KG1 (cell line): ENCODE measurements around the gene ATP5PO.

ENCODE experiments used
- DNase-seq: peaks from one replicate; lab custom pipeline; 2025; lab: John Stamatoyannopoulos, UW

ATP5PO gene

GRCh38 chr21:33915368-33916199, at the start of gene ATP5PO:
TSS of gene ATP5PO (minus strand) at chr21:33915804. CDS start at chr21:33915763, 41 bp downstream.
- DNase-seq, result peak; percentile 95

- no peak for DNase-seq
Observed at GRCh38 chr21:33964706-33965325, 49.2 kb upstream of the ATP5PO start.

- no peak for DNase-seq
Observed at GRCh38 chr21:33963848-33964555, 48.4 kb upstream of the ATP5PO start.

GRCh38 chr21:33962290-33962689, 46.7 kb upstream of the ATP5PO start:
- no peak for DNase-seq

- no peak for DNase-seq
Observed at GRCh38 chr21:33961061-33961460, 45.5 kb upstream of the ATP5PO start.

GRCh38 chr21:33959680-33960079, 44.1 kb upstream of the ATP5PO start:
- DNase-seq, result no peak

GRCh38 chr21:33954395-33954794, 38.8 kb upstream of the ATP5PO start:
- no peak for DNase-seq

GRCh38 chr21:33951276-33952178, 35.9 kb upstream of the ATP5PO start:
- no peak for DNase-seq

GRCh38 chr21:33950431-33951079, 35.0 kb upstream of the ATP5PO start:
- DNase-seq, result no peak

- no peak for DNase-seq
Observed at GRCh38 chr21:33949516-33950430, 34.2 kb upstream of the ATP5PO start.

- DNase-seq, result no peak
Observed at GRCh38 chr21:33948951-33949444, 33.4 kb upstream of the ATP5PO start.

- no peak for DNase-seq
Observed at GRCh38 chr21:33948096-33948950, 32.7 kb upstream of the ATP5PO start.

GRCh38 chr21:33947451-33948095, 32.0 kb upstream of the ATP5PO start:
- peak; percentile 66 for DNase-seq

- DNase-seq, result no peak
Observed at GRCh38 chr21:33945652-33946270, 30.2 kb upstream of the ATP5PO start.

GRCh38 chr21:33944185-33944763, 28.7 kb upstream of the ATP5PO start:
- no peak for DNase-seq

- no peak for DNase-seq
Observed at GRCh38 chr21:33943293-33943692, 27.7 kb upstream of the ATP5PO start.

GRCh38 chr21:33942426-33942825, 26.8 kb upstream of the ATP5PO start:
- DNase-seq, result no peak

- no peak for DNase-seq
Observed at GRCh38 chr21:33940881-33941245, 25.3 kb upstream of the ATP5PO start.
